ENCODE results near the gene PPP1R14D.

DNA sequence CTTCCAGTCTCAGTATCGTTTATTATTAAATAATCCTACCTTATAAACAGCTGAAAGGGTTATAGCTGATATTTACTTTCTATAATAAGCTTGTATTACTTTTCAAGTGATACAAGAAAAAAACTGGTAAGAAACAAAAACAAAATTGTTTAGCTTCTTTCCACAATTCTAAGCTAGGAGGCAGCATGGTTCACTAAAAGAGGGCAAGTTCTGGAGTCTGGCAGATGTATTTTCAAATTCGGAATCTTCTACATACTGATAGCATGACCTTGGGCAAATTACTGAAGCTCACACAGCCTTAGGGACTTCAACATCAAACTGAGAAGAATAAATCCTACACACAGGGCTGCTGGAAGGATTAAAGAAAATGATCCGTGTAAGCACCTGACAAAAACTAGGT is 43.3 kb downstream of the PPP1R14D start:
- TF ChIP-seq, protein P1, sequence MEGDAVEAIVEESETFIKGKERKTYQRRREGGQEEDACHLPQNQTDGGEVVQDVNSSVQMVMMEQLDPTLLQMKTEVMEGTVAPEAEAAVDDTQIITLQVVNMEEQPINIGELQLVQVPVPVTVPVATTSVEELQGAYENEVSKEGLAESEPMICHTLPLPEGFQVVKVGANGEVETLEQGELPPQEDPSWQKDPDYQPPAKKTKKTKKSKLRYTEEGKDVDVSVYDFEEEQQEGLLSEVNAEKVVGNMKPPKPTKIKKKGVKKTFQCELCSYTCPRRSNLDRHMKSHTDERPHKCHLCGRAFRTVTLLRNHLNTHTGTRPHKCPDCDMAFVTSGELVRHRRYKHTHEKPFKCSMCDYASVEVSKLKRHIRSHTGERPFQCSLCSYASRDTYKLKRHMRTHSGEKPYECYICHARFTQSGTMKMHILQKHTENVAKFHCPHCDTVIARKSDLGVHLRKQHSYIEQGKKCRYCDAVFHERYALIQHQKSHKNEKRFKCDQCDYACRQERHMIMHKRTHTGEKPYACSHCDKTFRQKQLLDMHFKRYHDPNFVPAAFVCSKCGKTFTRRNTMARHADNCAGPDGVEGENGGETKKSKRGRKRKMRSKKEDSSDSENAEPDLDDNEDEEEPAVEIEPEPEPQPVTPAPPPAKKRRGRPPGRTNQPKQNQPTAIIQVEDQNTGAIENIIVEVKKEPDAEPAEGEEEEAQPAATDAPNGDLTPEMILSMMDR (IDR thresholded peaks at IDR 0.05): peak in 1 of 3 donors; percentile 23
- TF ChIP-seq POLR2A (IDR thresholded peaks at IDR 0.05): no peak
